GM18511 (cell line): ENCODE measurements around the gene MYO3B.
A peak's percentile ranks its signal among the peaks of the same experiment; 100 is the strongest.
"Not testable (repeated sequence)": the region's sequence is repeated elsewhere in the genome, so short reads cannot be mapped to it uniquely, and the experiment has no call there.

ENCODE experiments used
- ATAC-seq: cut with Tn5 transposase; IDR thresholded peaks from one replicate; pipeline ENCODE4 v1.9.1; 2021; ENCODE audit warnings: mild to moderate bottlenecking, moderate library complexity; ENCODE audit not compliant: unreplicated experiment

The MYO3B gene

GRCh38 chr2:170530803-170531564 lies 353.0 kb downstream of the MYO3B start:
- ATAC-seq = no peak

- ATAC-seq = no peak
These were observed 353.9 kb downstream of the MYO3B start for GRCh38 chr2:170531876-170532275.

DNA sequence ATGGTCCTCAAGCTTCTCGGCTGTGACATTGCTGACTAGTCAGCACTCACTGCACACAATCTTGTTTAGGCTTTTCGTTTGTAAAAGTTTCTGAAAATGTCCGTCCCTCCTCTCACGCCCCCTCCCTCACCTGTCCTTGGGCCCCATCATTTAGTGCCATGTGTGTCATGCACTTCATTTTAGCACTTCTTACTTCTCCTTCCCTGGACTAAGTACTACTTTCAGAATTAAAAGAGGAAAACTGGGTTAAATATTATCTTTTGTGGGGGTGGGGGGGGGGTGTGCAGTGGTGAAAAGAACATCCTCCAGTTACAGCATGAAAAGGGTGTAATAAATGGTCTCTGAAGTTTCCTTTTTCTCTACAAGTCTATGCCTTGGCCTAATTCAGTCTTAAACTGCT lies 355.2 kb downstream of the MYO3B start:
- ATAC-seq = peak; percentile 77

GRCh38 chr2:170535552-170535951 lies 357.6 kb downstream of the MYO3B start:
- ATAC-seq = no peak

DNA sequence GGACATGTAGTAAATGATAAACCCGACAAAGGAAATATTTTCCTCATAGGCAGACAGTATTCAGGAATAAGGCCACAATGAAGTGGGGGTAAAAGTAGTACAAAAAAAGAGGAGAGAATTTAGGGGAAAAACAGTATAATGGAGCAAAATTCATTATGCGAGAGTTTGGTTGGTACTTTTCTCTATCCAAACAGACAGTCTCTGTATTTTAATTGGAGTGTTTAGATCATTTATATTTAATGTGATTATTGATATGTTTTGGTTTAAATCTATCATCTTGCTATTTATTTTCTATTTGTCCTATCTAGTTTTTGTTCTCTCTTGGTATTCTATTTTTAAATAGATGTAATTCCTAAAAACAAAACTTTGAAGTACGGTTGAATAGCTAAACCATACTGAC lies 366.9 kb downstream of the MYO3B start:
- ATAC-seq = no peak

DNA sequence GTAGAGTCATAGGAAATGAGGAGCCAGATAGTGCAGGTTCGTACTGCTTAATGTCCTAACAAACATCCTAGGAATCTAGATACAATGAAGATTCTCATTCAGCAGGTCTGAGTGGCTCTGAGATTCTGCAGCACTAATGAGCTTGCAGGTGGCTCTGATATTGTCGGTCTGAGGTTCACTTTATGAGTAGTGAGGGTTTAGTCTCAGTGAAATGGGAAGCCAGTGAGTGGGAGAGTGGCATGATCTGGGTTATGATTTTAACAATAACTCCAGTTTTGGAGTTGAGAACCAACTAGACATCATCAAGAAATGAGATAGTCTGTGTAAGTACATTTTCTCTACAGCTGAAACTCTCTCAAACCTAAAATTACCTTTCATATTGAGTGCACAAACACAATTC lies 370.4 kb downstream of the MYO3B start:
- no peak for ATAC-seq

GRCh38 chr2:170550501-170550900 lies 372.6 kb downstream of the MYO3B start:
- ATAC-seq = no peak

- not testable (repeated sequence) for ATAC-seq
These were observed 374.0 kb downstream of the MYO3B start for GRCh38 chr2:170551899-170552298.

DNA sequence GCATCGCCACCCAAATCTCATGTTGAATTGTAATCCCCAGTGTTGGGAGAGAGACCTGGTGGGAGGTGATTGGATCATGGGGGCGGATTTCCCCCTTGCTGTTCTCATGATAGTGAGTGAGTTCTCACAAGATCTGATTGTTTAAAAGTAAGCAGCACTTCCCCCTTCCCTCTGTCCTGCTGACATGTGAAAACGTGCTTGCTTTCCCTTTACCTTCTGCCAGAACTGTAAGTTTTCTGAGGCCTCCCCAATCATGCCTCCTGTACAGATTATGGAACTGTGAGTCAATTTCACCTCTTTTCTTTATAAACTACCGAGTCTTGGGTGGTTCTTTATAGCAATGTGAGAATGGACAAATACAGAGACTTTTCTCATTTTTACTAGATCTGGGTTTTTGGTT lies 375.8 kb downstream of the MYO3B start:
- ATAC-seq = no peak

DNA sequence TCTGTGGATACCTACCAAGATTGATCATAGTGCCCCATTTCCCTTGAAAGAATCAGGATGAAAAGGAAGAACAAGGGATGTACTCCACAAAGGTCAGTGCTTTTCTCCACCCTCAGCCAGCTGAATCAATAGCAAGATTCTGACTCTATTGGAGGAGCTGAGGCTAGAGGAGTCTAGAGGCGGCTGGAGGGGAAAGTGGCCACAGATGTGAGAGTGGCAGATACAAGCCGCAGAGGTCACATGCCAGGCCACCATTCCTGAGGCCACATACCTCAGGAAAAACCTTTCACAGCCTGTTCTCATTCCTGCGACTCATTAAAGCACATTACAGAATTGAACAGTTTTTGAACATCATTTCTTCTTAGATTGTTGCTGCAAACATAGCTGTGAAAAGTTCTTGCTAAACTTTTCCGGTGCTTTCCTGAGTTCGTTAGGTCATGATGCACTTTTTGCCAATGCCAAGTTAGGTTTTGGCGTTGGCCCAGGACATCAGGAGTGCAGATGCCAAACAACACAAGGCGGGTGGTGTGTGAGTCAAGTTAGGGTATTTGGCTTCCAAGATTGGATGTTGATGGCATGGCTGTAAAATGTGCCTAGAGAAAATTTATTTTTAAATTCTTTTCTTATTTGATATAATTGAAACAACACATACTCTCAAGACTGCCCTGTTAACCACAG lies 376.5 kb downstream of the MYO3B start:
- ATAC-seq = no peak

- no peak for ATAC-seq
These were observed 385.0 kb downstream of the MYO3B start for GRCh38 chr2:170562928-170563327.

- ATAC-seq = no peak
These were observed 385.5 kb downstream of the MYO3B start for GRCh38 chr2:170563401-170563800.

DNA sequence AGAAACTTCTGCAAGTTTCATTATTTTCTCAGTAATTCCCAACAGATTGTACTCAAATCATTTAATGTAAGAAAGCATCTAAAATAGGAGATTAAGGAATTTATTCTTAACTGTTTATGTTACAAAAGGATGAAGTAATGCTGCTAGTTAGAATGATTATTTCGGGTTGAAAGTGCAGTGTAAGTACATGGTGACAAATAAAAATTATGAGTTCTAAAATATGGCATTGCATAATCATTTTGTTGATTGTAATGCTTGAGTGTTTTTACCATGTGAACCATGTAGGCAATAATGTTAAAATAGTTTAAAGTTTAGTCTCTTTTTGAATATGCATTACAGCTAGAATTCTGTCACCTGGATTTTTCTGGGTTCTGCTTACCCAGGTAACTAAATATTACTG lies 388.2 kb downstream of the MYO3B start:
- no peak for ATAC-seq

DNA sequence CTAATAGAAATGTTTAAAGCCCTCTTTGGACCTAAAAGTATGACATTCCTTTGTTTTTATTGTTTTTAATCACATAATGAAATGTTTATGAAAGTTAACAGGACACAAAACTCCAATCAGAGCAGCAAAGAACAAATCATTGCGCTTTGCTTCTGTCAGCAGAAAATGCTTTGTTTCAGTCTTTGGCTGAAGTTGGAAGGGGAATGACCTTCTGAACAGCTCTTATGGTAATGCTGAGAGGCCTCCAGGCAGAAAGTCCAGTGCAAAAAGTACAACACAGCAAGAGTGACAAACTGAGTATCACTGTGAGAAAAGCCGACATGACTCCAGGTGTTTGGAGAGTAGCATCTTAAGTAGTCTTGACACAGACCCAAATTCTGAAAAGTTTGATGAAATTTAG lies 389.5 kb downstream of the MYO3B start:
- no peak for ATAC-seq

DNA sequence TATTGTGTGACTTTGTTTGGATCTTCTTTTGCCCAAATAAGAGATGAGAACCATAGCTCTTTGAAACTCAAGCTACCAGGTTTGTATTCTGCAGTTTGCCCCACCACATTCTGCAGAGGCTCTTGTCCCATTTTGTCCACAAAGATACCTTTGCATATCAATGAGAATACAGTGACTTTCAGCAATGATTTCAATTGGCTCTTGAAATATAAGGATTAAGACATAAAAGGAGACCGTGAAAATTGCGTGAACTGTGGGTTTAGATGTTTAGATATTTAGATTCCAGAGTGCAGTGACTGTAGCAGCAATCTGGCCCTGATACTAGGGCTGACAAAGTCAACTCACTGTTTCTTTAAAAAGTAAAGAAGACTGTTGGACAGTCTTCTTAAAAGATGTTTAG lies 390.6 kb downstream of the MYO3B start:
- no peak for ATAC-seq

DNA sequence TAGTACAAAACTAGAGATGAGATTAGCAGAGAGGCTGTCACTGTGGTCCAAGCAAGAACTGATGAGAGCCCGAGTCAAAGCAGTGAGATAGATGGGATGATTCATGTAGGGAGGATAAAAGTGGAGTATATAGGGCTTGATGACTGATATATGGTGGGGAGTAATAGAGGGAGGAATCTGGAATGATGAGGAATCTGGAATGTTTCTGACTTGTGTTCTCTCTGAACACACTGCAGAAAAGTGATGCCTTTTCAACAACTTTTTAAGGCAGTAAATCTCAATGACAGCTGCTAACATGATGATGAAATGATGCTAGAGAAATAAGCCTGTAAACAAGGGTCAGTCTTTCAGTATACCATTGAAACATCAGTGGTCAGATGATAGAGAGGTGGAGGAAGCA lies 393.7 kb downstream of the MYO3B start:
- no peak for ATAC-seq

GRCh38 chr2:170573671-170574070 lies 395.7 kb downstream of the MYO3B start:
- ATAC-seq = no peak

DNA sequence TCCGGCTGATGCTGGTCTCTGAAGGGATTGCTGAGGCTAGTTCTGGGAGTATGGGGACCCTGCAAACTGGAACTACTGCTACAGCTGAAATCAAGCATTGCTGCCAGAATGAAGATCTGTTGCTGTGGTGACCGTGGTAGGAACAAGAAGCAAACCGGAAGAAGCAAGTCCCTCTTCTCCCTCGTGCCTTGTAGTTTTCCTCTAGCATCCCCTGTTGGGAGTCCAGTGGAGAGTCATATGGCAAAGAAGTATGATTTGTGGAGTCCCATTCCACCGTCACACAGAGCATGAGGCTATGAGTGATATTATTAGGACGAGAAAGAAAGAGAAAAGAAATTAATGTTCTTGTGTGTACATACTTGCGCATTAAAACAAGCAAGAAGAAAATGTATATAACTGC lies 398.3 kb downstream of the MYO3B start:
- ATAC-seq = no peak

DNA sequence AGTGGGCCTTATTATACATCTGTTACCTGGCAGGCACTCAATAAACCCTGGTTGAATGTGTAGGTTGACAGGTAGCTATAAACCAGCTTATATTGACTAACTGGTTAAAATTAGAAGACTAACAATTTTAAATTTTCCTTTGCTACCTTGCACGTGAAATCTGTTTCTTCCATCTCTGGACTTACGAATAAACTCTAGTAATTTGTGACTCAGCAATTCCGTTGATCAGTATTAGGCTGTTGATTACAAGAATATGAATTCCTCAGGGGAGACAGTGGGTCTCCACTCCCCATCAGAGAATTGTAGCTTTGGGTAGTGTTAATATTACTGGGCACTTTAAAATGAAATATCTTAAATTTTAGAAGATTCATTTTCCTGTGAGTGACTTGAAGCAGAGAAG lies 399.4 kb downstream of the MYO3B start:
- no peak for ATAC-seq

DNA sequence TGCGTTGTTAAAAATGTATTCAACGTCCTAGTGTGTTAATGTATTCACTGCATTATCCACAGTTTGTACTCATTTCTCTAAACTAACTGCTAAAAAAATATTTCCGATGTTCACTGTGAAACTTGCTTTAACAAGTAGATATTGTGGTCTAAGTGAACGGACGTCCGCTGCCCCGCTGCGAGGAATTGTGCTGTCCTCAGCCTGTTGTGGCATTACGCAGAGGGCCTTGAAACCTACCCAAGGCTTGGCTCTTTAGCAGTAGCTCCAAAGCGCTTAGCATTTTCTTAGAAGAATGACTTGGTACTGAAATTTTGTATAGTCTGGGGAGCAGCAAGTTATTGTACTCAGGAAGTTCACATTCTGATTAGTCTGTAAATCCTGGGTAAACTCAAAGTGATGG lies 400.7 kb downstream of the MYO3B start:
- no peak for ATAC-seq

DNA sequence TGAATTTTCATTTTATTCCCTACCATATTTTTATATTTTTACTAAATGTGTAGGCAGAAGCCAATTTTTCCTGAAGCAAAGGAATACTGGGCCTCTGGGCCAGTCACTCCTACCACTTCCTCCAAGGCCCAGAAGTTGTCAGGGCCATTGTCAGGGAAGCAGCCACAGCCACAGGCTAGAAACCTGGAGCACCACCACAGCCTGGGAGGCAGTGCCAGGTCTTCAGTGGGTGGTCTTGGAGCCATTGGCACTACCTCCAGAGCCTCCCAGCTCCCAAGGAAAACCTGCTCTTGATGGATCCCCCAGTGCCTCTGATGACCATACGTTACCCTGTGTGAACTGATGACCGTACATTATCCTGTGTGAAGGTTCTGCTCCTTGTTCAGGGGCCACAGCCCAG lies 401.6 kb downstream of the MYO3B start:
- ATAC-seq = no peak

DNA sequence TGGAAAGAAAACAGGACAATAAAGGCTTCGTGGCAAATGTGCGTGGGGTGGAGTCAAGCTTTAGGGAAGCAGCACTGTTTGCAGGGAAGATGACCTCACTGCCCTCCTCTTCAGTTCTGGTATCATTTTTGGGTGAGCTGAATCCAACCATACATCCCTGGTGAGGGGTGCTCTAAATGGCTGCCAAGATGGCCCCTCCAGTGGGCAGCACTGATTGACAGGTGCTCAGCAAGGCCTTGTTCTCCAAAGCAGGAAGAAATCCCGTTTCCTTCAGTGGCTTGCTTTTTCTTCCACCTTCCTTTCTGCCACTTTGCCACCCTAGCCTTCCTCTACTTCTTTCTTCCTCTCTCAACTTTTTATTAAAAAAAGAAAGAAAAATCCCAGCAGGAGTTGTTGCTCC lies 404.4 kb downstream of the MYO3B start:
- no peak for ATAC-seq
